OCI-LY7 (cell line): ENCODE data around the gene STK38L. TPM values are rescaled to one million over a fixed set of nuclear protein-coding genes. Genes with fewer than 3 reads are reported as not detected.
"Not testable (repeated sequence)": the region's sequence is repeated elsewhere in the genome, so short reads cannot be mapped to it uniquely, and the experiment has no call there.

Experiments
- BruUV-seq: library from RNA; stranded (reverse); fragments of 400-500 nt; replicated peaks from 2 replicates; lab custom pipeline; 2021; lab: Mats Ljungman, UMichigan
- CTCF ChIA-PET: fragments of 300-600 bp; sonication (Branson Sonifier 250); formaldehyde crosslinking; loops from one replicate; lab custom pipeline; 2022; ENCODE audit warnings: antibody characterized with exemption; ENCODE audit not compliant: unreplicated experiment; lab: Charles Lee
- POLR2A ChIA-PET: fragments of 300-600 bp; sonication (Branson Sonifier 250); formaldehyde crosslinking; loops from one replicate; lab custom pipeline; 2022; ENCODE audit warnings: antibody characterized with exemption; lab: Charles Lee
- DNase-seq: peaks from one replicate; pipeline ENCODE4 v3.0.0-alpha.2; 2015; ENCODE audit warnings: low spot score
- H2AFZ ChIP-seq: fragments of 200-600 bp; sonication (generic), shearing (Covaris generic); 2 replicates; pipeline ENCODE4 v1.6.1; 2014; ENCODE audit warnings: mild to moderate bottlenecking, antibody characterized with exemption, low read length, moderate library complexity
- H3K27ac ChIP-seq: fragments of 200-600 bp; sonication (generic); 2 replicates; pipeline ENCODE4 v1.5.1; 2014; ENCODE audit warnings: mixed run types, low read depth, mild to moderate bottlenecking, moderate library complexity, low read length, inconsistent platforms; ENCODE audit not compliant: poor library complexity, severe bottlenecking
- H3K36me3 ChIP-seq: fragments of 200-600 bp; sonication (generic); 2 replicates; pipeline ENCODE4 v1.6.1; 2014; ENCODE audit warnings: mild to moderate bottlenecking, antibody characterized with exemption, low read length, moderate library complexity, mixed read lengths; ENCODE audit not compliant: insufficient read depth
- H3K4me1 ChIP-seq: fragments of 200-600 bp; sonication (generic); 2 replicates; pipeline ENCODE4 v1.5.1; 2014; ENCODE audit warnings: mild to moderate bottlenecking, low read length; ENCODE audit not compliant: insufficient read depth, poor library complexity, severe bottlenecking
- H3K4me2 ChIP-seq: fragments of 200-600 bp; sonication (generic); 2 replicates; pipeline ENCODE4 v1.6.1; 2014; ENCODE audit warnings: mild to moderate bottlenecking, low read length
- H3K4me3 ChIP-seq: fragments of 200-600 bp; sonication (generic); 2 replicates; pipeline ENCODE4 v1.5.1; 2014; ENCODE audit warnings: mild to moderate bottlenecking, low read depth, low read length; ENCODE audit not compliant: poor library complexity, severe bottlenecking
- H3K79me2 ChIP-seq: fragments of 200-600 bp; sonication (generic); 2 replicates; pipeline ENCODE4 v1.6.1; 2016; ENCODE audit warnings: low read depth, mild to moderate bottlenecking, low read length, moderate library complexity, mixed read lengths; ENCODE audit not compliant: insufficient read depth
- H3K9me2 ChIP-seq: fragments of 200-600 bp; sonication (generic); 2 replicates; pipeline ENCODE4 v1.6.1; 2016; ENCODE audit warnings: mild to moderate bottlenecking, low read length, mixed read lengths; ENCODE audit not compliant: insufficient read depth
- H3K9me3 ChIP-seq: fragments of 200-600 bp; sonication (generic); 2 replicates; pipeline ENCODE4 v1.6.1; 2014; ENCODE audit warnings: mild to moderate bottlenecking, mixed run types, low read length, mixed read lengths
- H4K20me1 ChIP-seq: fragments of 200-600 bp; sonication (generic); 2 replicates; pipeline ENCODE4 v1.6.1; 2014; ENCODE audit warnings: mild to moderate bottlenecking, antibody characterized with exemption, low read length, moderate library complexity, mixed read lengths; ENCODE audit not compliant: insufficient read depth
- CTCF ChIP-seq: fragments of 200-600 bp; sonication (generic); conservative IDR thresholded peaks from 2 replicates; pipeline ENCODE4 v1.5.1; 2014; ENCODE audit warnings: mild to moderate bottlenecking, antibody characterized with exemption, low read length, moderate library complexity, mixed read lengths
- EZH2phosphoT487 ChIP-seq: fragments of 200-600 bp; sonication (generic); IDR thresholded peaks from 2 replicates; pipeline ENCODE4 v1.6.1; 2018; ENCODE audit warnings: low read depth, borderline replicate concordance, mild to moderate bottlenecking, mixed run types, antibody characterized with exemption, low read length, moderate library complexity, mixed read lengths
- intact Hi-C: fragments of 100-400 bp; cut with micrococcal nuclease; formaldehyde crosslinking; loops from one replicate; pipeline ENCODE4 v1.10.0; 2022; ENCODE audit not compliant: unreplicated experiment
- total RNA-seq, 2 experiments: library from RNA; depleted of rRNA in 1 of 2; stranded (reverse); fragments of >200 nt in 1 of 2; shearing (Covaris generic) in 1 of 2; gene quantifications; 2 replicates each; pipeline ENCODE4 v1.2.3, GENCODE V29; 2014 to 2022

STK38L gene
- total RNA-seq, 2 experiments from 2014 or later: 15.2 to 29.9 TPM

- ChIA-PET CTCF (no interaction called here), POLR2A (interaction anchor here (0.9 to 2.0 kb wide), 2 partner anchors 10 to 16 kb away, joined by 3 to 4 read pairs; no protein-coding TSS in a partner anchor)
- DNase-seq: no peak
- Histone ChIP-seq H3K4me3 (no peak overlapping the region), H3K4me2 (no peak overlapping the region), H3K36me3 (no peaks in the 10 kb centered on the region), H3K79me2 (no peaks in the 10 kb centered on the region), H3K27ac (no peak overlapping the region), H3K9me3 (no peaks in the 10 kb centered on the region), H4K20me1 (no peaks in the 10 kb centered on the region), H3K4me1 (peaks cover 10% of the 10 kb centered on the region), H3K9me2 (no peaks in the 10 kb centered on the region), H2AFZ (no peak overlapping the region)
- intact Hi-C loops: no loop called here
- TF ChIP-seq EZH2phosphoT487: no peak
- no peak for TF ChIP-seq CTCF
- BruUV-seq: no TSS peak
Measured at GRCh38 chr12:27226407-27226929, 17.6 kb upstream of the STK38L start.

GRCh38 chr12:27229367-27229766 lies 14.7 kb upstream of the STK38L start:
- ChIA-PET POLR2A (no interaction called here), CTCF (no interaction called here)
- H3K4me3 ChIP-seq: no peak overlapping the region
- no peak overlapping the region for H3K4me2 ChIP-seq
- peaks cover 3% of the 10 kb centered on the region; the same call in 1 of the 2 replicates for H3K9me2 ChIP-seq
- no peaks in the 10 kb centered on the region for H3K4me1 ChIP-seq
- intact Hi-C loops: no loop called here
- DNase-seq: no peak
- TF ChIP-seq EZH2phosphoT487: no peak
- TF ChIP-seq CTCF: no peak
- H2AFZ ChIP-seq: no peak overlapping the region
- no peaks in the 10 kb centered on the region for H3K36me3 ChIP-seq
- BruUV-seq: no TSS peak
- H3K9me3 ChIP-seq: no peaks in the 10 kb centered on the region
- H3K79me2 ChIP-seq: no peaks in the 10 kb centered on the region
- no peaks in the 10 kb centered on the region for H4K20me1 ChIP-seq
- no peak overlapping the region for H3K27ac ChIP-seq

- H3K9me2 ChIP-seq, H3K4me1 ChIP-seq, H2AFZ ChIP-seq, H3K4me2 ChIP-seq, POLR2A ChIA-PET, BruUV-seq, H3K27ac ChIP-seq, CTCF ChIA-PET, H3K4me3 ChIP-seq, H4K20me1 ChIP-seq, H3K9me3 ChIP-seq, DNase-seq, H3K79me2 ChIP-seq, H3K36me3 ChIP-seq, intact Hi-C loops: not testable (repeated sequence)
Measured at GRCh38 chr12:27231374-27231773, 12.7 kb upstream of the STK38L start.
